Kidney epithelial cell (primary cell): ENCODE data around the gene PLK2. TPM values are rescaled to one million over a fixed set of nuclear protein-coding genes. Genes with fewer than 3 reads are reported as not detected.

Experiments
- DNase-seq: peaks from one replicate; pipeline ENCODE4 v3.0.0-alpha.2; 2010; ENCODE audit warnings: low read depth
- H3K27me3 ChIP-seq: 2 replicates; pipeline ENCODE4 v1.6.0; 2011; ENCODE audit warnings: low read length; ENCODE audit not compliant: control insufficient read depth, insufficient read depth
- H3K36me3 ChIP-seq: 2 replicates; pipeline ENCODE4 v1.5.1; 2011; ENCODE audit warnings: low read length; ENCODE audit not compliant: control insufficient read depth, insufficient read depth
- H3K4me3 ChIP-seq: 2 replicates; pipeline ENCODE4 v1.5.1; 2011; ENCODE audit warnings: low read depth, mild to moderate bottlenecking, control low read depth, low read length
- CTCF ChIP-seq: IDR thresholded peaks from 2 replicates; pipeline ENCODE4 v1.5.1; 2011; ENCODE audit warnings: mild to moderate bottlenecking, moderate library complexity, low read length, control low read depth, inconsistent platforms; ENCODE audit not compliant: insufficient read depth, poor library complexity, severe bottlenecking
- total RNA-seq: library from RNA; depleted of rRNA; stranded (reverse); fragments of >200 nt; gene quantifications from 2 replicates; pipeline ENCODE4 v1.2.3, GENCODE V29; 2015

Gene PLK2
- total RNA-seq, 1 donor from 2014 or later: 245 TPM

DNA sequence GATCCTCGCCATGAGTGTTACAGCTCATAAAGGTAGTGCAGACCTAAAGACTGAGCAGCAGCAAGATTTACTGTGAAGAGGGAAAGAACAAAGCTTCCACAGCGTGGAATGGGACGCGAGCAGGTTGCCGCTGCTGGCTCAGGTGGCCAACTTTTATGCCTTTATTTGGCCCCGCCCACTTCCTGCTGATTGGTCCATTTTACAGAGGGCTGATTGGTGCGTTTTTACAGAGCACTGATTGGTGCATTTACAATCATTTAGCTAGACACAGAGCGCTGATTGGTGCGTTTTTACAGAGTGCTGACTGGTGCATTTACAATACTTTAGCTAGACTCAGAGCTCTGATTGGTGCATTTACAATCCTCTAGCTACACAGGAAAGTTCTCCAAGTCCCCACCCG lies 13.9 kb downstream of the PLK2 start:
- no peak for DNase-seq
- no peak overlapping the region for H3K4me3 ChIP-seq

GRCh38 chr5:58444805-58445204 lies 15.1 kb downstream of the PLK2 start:
- H3K27me3 ChIP-seq: no peaks in the 10 kb centered on the region
- DNase-seq: no peak
- TF ChIP-seq CTCF: no peak
- H3K4me3 ChIP-seq: no peak overlapping the region
- no peaks in the 10 kb centered on the region for H3K36me3 ChIP-seq

More for the DNA sequence above, 13.9 kb downstream of the PLK2 start:
- Histone ChIP-seq H3K27me3 (no peaks in the 10 kb centered on the region), H3K36me3 (no peaks in the 10 kb centered on the region)
- no peak for TF ChIP-seq CTCF

GRCh38 chr5:58440901-58441460 lies 18.9 kb downstream of the PLK2 start:
- no peak for DNase-seq
- no peak overlapping the region for H3K4me3 ChIP-seq
- no peak for TF ChIP-seq CTCF

DNA sequence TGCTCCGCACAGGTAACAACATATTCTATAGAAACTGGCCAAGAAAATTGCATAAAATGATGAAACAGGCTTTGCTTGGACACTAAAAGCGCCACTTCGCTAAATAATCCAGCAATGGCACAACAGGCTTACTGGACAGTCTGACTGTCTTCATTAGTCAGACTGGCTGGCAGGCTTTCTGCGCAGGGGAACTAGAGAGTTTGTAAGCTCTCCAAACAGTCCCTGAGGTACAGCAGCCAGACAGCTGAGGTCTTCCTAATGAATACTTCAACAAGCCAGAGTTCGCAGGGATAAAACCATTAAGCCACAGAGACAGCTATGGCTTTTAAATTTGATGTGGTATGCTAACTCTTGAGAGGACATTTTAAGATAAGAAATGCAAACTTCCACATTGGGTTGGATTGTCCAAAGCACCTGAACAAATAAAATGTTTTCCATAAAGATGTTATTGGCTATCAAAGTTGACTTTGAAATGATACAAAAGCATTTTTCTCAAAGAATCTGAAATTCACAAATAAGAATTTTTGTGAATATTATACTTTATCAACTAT lies 20.7 kb downstream of the PLK2 start:
- Histone ChIP-seq H3K4me3 (no peak overlapping the region), H3K27me3 (no peaks in the 10 kb centered on the region), H3K36me3 (no peaks in the 10 kb centered on the region)
- DNase-seq: no peak
- no peak for TF ChIP-seq CTCF

More at GRCh38 chr5:58440901-58441460, 18.9 kb downstream of the PLK2 start:
- no peaks in the 10 kb centered on the region for H3K36me3 ChIP-seq
- no peaks in the 10 kb centered on the region for H3K27me3 ChIP-seq

- Histone ChIP-seq H3K36me3 (no peaks in the 10 kb centered on the region), H3K27me3 (no peaks in the 10 kb centered on the region), H3K4me3 (no peak overlapping the region)
- no peak for DNase-seq
- TF ChIP-seq CTCF: no peak
Observed at GRCh38 chr5:58437661-58438060, 22.2 kb downstream of the PLK2 start.

- no peak overlapping the region for H3K4me3 ChIP-seq
- no peaks in the 10 kb centered on the region for H3K36me3 ChIP-seq
- DNase-seq: no peak
- no peaks in the 10 kb centered on the region for H3K27me3 ChIP-seq
- TF ChIP-seq CTCF: no peak
Observed at GRCh38 chr5:58431832-58432231, 28.1 kb downstream of the PLK2 start.
